Epidermal melanocyte (primary cell): ENCODE results near the gene BET1L.
"Not testable (repeated sequence)": the region's sequence is repeated elsewhere in the genome, so short reads cannot be mapped to it uniquely, and the experiment has no call there.

Source experiments
- DNase-seq: peaks from one replicate; pipeline ENCODE4 v3.0.0; 2011; ENCODE audit warnings: low spot score; ENCODE audit not compliant: insufficient read length

The BET1L gene

DNA sequence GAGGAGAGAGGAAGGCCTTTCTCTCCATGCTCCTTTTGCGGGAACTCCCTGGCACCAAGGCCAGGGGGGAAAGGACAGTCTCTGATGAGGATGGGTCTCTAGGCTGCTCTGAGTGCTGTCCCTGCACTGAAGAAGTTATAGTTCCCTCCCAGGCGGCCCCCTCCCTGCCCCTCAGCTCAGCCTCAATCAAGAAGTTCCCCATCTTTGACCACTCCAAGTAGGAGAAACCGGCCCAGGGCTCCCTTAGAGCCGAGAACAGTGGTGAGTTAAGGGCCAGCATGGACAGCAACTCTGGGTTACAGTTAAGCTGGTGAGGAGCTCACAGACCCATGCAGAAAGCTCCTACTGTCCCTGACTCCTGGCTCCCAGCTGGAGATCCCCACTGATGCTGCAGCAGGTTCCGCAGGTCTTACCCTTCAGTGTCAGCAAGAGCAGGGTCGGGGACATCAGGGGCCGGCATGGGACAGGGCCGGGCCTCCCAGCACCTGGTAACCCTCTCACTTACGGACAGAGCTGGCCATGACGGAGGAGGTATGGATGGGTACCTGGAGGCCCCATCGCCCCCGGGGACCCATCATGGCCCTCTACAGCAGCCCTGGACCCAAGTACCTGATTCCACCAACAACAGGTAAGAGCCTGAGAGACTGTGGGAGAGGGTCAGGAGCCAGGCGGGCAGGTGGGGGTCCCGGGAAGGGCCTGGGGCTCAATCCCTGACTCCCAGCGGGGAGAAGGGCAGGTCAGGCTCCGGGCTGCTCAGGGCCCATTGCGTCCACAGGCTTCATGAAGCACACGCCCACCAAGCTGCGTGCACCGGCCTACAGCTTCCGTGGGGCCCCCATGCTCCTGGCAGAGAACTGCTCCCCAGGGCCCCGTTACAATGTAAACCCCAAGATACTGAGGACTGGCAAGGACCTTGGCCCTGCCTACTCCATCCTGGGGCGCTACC, 10.1 kb downstream of the BET1L start:
- DNase-seq, result no peak

DNA sequence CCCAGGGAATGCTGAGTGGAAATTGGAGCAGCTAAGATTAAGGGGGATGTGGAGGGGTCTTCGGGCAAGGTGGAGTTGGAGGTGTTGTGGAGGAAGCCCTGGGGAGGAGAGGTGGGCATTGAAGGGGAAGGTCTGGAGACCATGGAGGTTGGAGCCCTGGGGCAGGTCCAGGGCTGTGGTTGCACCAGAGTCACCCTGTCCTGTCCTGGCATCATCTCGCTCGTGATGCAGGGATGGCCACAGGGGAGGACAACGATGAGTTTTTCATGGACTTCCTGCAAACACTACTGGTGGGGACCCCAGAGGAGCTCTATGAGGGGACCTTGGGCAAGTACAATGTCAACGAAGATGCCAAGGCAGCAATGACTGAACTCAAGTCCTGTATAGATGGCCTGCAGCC, 13.7 kb downstream of the BET1L start:
- not testable (repeated sequence) for DNase-seq

DNA sequence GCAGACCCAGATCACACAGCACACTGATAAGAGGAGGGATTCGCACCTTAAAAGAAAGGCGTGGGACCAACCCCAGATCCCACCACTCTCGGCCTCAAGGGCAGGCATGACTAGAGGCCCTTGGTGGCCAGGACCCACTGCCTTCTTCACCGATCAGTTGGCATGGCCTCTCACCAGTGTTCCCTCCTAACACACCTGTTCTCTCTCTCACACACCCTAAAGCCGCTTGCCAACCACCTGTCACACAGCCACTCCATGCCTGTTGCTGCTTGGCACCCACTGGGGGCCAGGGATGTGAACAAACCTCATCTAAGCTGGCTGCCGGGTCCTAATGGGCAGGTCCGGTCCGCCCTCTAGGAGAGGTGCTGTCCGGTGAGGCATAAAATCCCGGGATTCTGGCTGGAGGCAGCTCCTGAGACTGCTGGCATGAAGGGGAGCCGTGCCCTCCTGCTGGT, 14.5 kb downstream of the BET1L start, which contains the start of gene SCGB1C1:
Gene SCGB1C1, plus strand, starts transcription at position 405 of the 455 bp plus-strand sequence. Its CDS starts 22 bp downstream, at position 427.
- not testable (repeated sequence) for DNase-seq

DNA sequence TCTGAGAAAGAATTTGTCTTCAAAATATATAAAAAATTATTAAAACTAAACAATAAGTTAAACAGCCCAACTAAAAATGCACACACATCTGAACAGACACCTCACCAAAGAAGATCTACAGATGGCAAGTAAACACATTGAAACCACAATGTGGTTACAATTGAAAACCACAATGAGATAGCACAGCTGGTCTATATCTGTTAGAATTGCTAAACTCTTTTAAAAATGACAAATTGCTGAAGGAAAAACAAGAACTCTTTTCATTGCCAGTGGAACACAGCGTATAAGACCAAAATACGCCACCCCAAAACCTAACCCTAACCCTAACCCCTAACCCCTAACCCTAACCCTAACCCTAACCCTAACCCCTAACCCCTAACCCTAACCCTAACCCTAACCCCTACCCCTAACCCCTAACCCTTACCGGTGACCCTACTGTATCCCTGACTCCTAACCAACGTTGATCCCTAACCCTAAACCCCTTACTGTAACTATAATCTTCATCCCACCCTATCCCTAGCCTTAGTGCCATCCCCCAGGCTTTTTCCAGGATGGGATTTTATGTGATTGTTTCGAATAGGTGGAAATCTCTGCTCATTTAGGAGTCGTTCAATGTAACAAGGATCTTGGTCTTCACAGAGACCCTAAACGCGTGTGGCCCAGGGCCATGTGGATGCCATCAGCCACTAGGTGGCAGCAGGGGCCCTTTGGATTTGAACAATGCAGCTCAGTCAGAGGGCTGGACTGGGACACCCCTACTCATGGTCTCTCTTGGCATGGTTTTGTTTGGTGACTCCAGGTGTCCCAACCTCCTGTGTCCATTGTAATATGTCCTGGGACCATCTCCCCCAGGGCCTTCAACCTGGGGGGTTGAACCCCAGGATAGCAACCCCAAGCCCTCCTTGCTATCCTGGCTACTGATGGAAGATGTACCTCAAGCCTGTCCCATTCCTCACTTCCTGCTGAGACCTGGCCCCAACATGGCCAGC, 15.4 kb downstream of the BET1L start:
- DNase-seq, result not testable (repeated sequence)

DNA sequence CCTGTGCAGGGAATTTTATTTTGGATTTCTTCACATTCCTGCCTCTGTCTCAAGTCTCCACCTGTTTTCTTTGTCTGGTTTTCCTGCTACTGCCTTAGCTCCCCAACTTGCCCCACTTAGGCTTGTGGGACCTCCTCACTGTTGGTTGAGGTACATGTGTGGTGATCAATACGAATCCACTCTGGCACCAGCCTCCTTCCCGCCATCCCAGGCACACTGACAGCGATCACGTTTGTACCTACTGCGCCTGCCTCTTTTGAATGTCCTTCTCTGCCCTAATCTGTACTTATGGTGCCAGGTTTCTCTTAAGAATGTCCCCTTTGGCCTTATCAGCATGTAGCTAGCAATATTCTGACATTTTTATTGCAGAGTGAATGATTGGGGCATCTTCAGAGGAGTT, 16.7 kb downstream of the BET1L start:
- DNase-seq, result not testable (repeated sequence)

DNA sequence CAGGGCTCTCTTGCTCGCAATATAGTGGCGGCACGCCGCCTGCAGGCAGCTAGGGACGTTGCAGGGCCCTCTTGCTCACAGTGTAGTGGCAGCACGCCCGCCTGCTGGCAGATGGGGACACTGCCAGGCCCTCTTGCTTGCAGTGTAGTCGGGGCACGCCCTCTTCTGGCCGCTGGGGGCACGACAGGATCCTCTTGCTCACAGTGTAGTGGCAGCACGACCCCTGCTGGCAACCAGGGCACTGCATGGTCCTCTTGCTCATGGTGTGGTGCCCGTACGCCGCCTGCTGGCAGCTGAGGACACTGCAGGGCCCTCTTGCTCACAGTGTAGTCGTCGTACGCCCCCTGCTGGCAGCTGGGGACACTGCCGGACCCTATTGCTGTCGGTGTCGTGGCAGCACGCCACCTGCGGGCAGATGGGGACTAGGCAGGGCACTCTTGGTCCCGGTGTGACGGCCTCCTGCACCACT, 17.3 kb downstream of the BET1L start:
- not testable (repeated sequence) for DNase-seq

DNA sequence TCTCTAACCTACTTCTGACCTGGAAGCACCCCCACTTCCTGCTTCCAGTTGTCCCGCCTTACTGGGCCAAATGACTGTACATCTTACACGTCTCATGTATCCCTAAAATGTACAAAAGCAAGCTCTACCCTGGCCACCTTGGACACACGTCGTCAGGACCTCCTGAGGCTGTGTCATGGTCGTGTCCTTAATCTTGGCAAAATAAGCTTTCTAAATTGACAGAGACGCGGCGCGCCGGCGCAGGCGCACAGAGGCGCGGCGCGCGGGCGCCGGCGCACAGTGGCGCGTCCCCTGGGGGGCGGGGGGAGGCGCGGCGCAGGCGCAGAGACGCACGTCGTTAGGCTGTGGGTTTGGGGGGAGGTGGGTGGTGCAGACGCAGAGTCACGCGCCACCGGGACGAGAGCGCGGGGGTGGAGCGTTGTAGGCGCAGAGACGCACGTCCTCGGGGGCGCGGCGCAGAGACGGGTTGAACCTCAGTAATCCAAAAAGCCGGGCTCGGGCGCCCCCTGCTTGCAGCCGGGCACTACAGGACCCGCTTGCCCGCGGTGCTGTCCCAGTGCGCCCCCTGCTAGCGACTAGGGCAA, 17.9 kb downstream of the BET1L start:
- not testable (repeated sequence) for DNase-seq

DNA sequence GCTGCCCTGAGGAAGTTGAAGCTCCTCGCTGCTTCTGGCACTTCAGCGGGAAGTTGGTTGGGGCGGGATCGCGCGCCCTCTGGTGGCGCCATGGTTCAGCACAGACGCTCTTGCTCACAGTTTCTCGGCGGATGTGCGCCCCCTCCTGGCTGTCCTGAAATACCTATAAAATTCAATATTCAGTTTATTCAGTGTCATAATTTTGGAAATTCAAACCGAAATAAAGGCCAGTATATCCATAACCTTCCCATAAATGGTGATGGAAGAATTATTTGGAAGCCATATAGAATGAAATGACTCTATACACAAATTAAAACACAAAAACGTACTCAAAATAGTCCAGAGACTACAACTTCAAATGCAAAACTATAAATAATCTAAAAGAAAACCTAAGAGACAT, 27.0 kb downstream of the BET1L start:
- DNase-seq, result not testable (repeated sequence)
